GM21529 (cell line): ENCODE measurements around the gene CAPN8.

ENCODE experiments used
- ATAC-seq: cut with Tn5 transposase; IDR thresholded peaks from one replicate; pipeline ENCODE4 v1.9.1; 2021; ENCODE audit not compliant: unreplicated experiment

CAPN8 gene

GRCh38 chr1:223620297-223620897, 45.1 kb downstream of the CAPN8 start:
- no peak for ATAC-seq

GRCh38 chr1:223618680-223619079, 46.8 kb downstream of the CAPN8 start:
- no peak for ATAC-seq

DNA sequence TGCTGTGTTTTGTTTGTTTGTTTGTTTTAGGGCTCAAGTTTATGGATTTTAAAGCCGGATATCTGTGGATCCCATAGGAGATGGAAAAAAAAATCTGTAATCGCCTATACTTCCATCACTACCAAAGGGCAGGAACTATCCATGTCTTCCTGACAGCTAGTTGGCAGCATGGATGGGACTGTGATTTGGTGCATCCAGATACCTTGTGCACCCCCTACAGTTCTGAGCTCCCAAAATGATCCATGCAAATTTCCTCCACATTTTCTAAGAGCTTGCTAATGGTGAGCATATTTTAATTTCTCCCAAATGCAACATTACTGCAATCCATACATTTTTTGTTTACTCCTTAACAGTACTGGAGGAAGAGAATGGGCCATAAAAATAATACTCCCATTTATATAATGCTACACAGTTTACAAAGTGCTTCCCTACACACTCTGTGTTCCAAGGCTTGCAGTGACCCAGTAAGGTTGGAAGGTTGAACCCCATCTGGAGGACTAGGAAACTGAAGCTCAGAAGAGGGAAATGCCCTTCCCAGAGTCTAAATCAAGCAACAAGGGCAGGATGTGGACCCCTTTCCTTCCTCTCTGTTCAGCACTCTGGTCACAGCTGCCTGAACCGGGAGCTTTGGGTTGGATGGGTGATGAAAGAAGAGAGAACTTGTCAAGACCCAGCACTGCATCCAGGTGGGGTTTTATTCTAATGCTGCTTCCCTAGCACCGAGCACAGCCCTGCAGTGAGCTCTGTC, 48.0 kb downstream of the CAPN8 start:
- no peak for ATAC-seq

- ATAC-seq, result no peak
Measured at GRCh38 chr1:223616586-223616985, 48.9 kb downstream of the CAPN8 start.

GRCh38 chr1:223611936-223612335, 53.6 kb downstream of the CAPN8 start:
- ATAC-seq, result no peak

GRCh38 chr1:223609977-223610376, 55.5 kb downstream of the CAPN8 start:
- no peak for ATAC-seq

DNA sequence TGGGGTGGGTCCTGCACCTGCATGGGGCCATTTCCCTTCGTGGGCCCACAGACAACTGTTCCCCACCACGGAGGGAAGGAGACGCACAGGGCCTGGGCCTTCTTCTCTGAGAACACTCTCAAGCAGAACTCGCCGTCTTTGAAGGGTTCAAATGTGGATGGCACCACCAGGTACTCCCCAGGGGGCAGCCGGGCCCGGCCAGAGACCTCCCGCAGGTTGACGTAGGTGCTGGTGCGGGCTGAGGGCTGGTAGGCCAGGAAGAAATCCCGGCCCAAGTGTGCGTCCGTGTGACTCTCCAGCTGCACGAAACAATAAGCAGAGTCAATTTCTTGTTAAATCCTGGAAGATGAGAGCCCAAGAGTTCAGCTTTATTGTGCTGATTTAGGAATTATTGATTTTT, 56.4 kb downstream of the CAPN8 start:
- no peak for ATAC-seq

DNA sequence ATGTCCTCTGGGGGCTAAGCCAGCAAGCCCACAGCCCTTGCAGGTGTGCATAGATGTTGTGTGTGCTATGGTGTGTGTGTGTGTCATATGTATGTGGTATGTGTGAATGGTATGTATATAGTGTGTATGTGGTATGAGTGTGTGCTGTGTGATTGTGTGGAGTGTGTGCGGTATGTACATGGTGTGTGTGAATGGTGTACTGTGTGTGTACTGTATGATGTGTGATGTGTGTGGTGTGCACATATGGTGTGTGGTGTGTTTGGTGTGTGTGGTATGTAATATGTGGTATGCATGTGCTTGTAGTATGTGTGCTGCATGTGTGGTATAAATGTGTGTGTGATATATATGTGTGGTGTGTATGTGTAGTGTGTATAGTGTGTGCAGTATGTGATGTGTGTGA, 107.0 kb downstream of the CAPN8 start:
- ATAC-seq, result no peak

- ATAC-seq, result no peak
Measured at GRCh38 chr1:223557130-223557475, 108.4 kb downstream of the CAPN8 start.

DNA sequence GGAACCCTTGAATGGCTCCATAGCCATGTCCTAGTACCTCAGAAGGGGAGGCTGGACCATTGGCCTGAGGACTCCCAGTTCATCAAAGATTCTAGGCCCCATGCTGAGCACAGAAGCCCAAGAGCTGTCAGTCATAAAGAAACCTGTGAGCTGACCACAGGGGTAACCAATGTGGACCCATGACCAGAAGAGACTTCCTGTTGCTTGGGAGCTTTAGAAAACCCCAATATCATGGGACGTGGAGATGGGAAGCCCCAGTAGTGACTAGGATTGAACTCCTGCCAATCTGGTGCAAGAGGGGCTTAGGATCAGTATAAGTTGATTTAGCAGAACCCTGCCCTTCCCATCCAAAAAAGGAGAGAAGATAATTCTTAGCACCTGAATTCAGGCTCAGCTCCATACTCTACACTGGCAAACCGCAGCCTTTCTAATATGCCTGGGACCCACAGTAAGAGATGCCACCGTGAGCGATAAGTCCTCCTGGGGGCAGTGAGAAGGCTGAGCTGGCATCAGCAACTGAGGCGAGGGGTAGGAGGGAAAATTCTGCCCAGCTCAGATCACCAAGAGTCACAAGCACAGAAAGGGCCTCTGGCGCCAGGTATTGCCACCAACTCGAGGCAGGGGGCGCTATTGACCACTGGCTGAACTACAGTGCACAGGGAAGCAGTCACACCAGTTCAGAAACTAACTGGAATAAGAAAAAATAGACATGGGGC, 108.9 kb downstream of the CAPN8 start:
- peak; percentile 93 for ATAC-seq

DNA sequence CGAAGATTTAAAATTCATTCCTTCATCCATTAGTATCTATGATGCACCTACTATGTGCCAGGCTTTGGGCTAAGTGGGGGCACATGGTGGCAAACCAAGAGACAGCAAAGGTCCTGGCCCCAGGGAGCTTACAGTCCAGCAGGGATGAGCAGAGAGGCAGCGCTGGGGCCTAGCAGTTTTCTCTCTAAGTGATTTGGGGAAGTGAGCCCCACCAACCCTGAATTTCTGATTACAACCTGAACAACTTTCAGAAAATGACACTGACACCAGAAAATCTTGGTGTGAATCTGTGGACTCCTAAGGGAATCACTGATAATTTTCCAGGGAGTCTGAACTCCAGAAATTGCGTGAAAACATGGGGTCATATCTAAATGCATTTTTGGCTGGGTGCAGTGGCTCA, 111.5 kb downstream of the CAPN8 start:
- no peak for ATAC-seq

- ATAC-seq, result no peak
Measured at GRCh38 chr1:223551610-223552009, 113.9 kb downstream of the CAPN8 start.

DNA sequence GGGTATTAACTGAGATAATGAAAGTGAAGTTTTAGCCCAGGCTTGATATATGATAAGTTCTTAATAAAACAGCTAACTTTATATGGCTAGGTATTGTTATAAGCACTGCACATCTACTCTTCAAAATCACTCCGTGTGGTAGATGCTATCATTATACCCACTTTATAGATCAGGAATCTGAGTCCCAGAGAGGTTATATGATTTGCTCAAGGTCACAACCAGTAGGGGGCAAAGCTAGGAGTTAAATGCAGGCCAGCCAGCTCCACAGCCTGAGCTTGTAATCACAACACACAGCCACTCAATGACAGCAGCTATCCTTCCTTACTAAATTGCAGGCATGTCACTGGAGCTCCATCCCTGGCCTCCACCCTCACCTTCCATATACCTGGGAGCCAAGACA, 115.8 kb downstream of the CAPN8 start:
- no peak for ATAC-seq

- no peak for ATAC-seq
Measured at GRCh38 chr1:223547316-223548114, 118.0 kb downstream of the CAPN8 start.

GRCh38 chr1:223545343-223545742, 120.2 kb downstream of the CAPN8 start:
- no peak for ATAC-seq

GRCh38 chr1:223543560-223543959, 121.9 kb downstream of the CAPN8 start:
- no peak for ATAC-seq

DNA sequence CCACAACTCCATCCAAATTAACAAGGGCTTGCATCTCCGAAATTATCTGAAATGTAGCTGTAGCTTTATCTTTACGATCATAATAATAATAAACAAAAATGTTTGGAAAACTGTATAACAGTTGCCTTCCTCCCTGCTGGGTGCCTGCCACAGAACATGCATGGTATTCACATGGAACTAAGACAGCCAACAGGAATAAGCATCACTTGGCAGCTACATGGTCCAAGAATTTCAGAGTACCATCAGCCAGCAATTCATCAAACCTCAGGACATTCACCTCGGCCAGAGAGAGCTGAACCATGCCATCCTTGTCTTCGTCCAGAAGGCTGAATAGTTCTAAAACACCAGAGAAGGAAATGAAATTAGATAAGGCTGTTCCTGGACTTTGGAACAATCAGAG, 122.7 kb downstream of the CAPN8 start:
- no peak for ATAC-seq

- ATAC-seq, result no peak
Measured at GRCh38 chr1:223540485-223541106, 124.9 kb downstream of the CAPN8 start.

DNA sequence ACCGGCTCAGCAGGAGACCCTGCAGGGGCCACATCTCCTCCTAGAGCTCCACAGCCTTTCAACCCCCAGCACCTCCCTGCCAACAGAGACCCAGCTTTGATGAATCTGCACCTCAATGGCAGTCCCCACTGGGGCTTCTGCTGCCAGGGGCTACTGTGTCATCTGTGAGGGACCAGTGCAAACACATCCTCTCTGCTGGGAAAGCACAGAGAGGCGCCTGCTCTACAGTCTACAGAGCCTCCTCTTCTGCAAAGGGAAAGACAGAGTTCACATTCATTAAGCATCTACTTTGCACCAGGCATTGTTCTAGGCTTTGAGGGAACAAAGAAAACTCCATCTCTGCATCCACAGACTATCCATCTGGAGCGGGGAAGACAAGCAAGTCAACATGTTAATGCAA, 125.8 kb downstream of the CAPN8 start:
- ATAC-seq, result no peak

GRCh38 chr1:223538981-223539380, 126.5 kb downstream of the CAPN8 start:
- ATAC-seq, result no peak

DNA sequence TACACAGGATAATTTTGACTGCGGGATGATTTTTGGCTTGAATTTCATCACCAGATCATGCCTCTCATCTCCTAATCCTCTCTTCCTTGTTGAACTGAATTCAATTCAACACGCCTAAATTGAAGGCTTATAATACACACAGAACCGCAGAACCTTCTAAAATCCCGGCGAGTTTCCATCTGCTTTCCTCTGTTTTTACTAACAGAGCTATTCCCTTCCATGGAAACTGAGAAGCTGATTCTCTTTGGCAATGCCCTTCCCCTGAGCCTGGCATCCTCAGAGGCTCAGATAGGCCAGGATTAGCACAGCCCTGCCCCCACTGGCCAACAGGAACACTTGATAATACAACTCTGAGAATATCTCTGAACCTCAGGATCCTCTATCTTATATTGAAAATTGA, 130.2 kb downstream of the CAPN8 start:
- ATAC-seq, result no peak
